ENCODE data around the gene ACAD8.

ACAD8 gene

GRCh38 chr11:134253188-134253993 is at the start of gene ACAD8, which contains the start of gene THYN1:
TSS of gene ACAD8 (plus strand) at chr11:134253568. CDS start at chr11:134253601, 33 bp downstream.
TSS of gene THYN1 (minus strand) at chr11:134253352. CDS start at chr11:134252882, 470 bp downstream.
- peak; percentile 92 for DNase-seq

GRCh38 chr11:134205729-134206128 is 47.6 kb upstream of the ACAD8 start:
- no peak for DNase-seq

GRCh38 chr11:134206185-134206584 is 47.2 kb upstream of the ACAD8 start:
- DNase-seq, result no peak

GRCh38 chr11:134207538-134208239 is 45.7 kb upstream of the ACAD8 start:
- no peak for DNase-seq

- DNase-seq, result no peak
Measured at GRCh38 chr11:134215836-134216235, 37.5 kb upstream of the ACAD8 start.

- DNase-seq, result no peak
Measured at GRCh38 chr11:134216816-134217215, 36.6 kb upstream of the ACAD8 start.

- no peak for DNase-seq
Measured at GRCh38 chr11:134223121-134223520, 30.2 kb upstream of the ACAD8 start.

GRCh38 chr11:134223836-134224709 is 29.3 kb upstream of the ACAD8 start, which contains the start of the genes NCAPD3 and VPS26B:
TSS of gene NCAPD3 (minus strand) at chr11:134223967. CDS start at chr11:134223926, 41 bp downstream.
TSS of gene VPS26B (plus strand) at chr11:134224671. CDS start at chr11:134225123, 452 bp downstream.
- DNase-seq, result peak; percentile 94

GRCh38 chr11:134224710-134225664 is 28.4 kb upstream of the ACAD8 start:
- DNase-seq, result no peak

GRCh38 chr11:134226806-134227325 is 26.5 kb upstream of the ACAD8 start:
- DNase-seq, result no peak

- no peak for DNase-seq
Measured at GRCh38 chr11:134228625-134229024, 24.7 kb upstream of the ACAD8 start.

GRCh38 chr11:134229126-134229790 is 24.1 kb upstream of the ACAD8 start:
- DNase-seq, result no peak

- no peak for DNase-seq
Measured at GRCh38 chr11:134230339-134230738, 23.0 kb upstream of the ACAD8 start.

GRCh38 chr11:134231958-134232659 is 21.3 kb upstream of the ACAD8 start:
- DNase-seq, result no peak

GRCh38 chr11:134233729-134234179 is 19.6 kb upstream of the ACAD8 start:
- DNase-seq, result no peak

- no peak for DNase-seq
Measured at GRCh38 chr11:134235399-134235798, 18.0 kb upstream of the ACAD8 start.

- DNase-seq, result no peak
Measured at GRCh38 chr11:134236834-134237556, 16.4 kb upstream of the ACAD8 start.

- DNase-seq, result no peak
Measured at GRCh38 chr11:134237557-134237922, 15.8 kb upstream of the ACAD8 start.

- no peak for DNase-seq
Measured at GRCh38 chr11:134238956-134239355, 14.4 kb upstream of the ACAD8 start.

All from amniotic stem cell (primary cell).